ENCODE data around the gene SEL1L3.

DNA sequence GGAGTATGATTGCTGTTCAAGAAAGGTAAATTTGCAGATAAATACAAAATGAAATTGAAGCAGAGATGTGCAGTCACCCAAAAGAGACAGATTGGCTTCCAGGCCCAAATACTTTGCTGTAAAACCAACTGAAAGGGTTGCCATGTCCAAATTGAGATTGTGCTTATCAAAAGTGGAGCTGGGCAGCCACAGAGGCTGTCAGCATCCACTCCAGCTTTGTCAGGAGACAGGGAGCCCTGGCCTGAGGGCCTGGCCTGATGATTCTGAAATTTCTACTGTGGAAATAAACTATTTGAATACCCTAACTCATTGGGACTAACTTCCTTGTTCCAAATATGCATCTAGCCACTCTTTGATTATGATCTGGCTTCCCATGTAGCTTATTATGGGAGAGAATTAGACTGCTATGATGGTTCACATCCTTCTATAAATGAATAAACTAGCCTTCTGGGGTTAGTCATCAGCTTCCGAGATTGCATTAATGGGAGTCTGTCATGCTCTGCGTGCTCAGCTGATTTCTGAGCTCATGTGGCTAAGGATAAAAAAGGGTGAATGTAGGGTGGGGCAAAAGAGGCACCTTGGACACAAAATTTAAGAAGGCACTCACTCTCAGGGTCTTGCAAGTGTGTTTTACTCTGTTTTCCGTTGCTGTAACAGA is 158.9 kb downstream of the SEL1L3 start:
- TF ChIP-seq, protein P1, sequence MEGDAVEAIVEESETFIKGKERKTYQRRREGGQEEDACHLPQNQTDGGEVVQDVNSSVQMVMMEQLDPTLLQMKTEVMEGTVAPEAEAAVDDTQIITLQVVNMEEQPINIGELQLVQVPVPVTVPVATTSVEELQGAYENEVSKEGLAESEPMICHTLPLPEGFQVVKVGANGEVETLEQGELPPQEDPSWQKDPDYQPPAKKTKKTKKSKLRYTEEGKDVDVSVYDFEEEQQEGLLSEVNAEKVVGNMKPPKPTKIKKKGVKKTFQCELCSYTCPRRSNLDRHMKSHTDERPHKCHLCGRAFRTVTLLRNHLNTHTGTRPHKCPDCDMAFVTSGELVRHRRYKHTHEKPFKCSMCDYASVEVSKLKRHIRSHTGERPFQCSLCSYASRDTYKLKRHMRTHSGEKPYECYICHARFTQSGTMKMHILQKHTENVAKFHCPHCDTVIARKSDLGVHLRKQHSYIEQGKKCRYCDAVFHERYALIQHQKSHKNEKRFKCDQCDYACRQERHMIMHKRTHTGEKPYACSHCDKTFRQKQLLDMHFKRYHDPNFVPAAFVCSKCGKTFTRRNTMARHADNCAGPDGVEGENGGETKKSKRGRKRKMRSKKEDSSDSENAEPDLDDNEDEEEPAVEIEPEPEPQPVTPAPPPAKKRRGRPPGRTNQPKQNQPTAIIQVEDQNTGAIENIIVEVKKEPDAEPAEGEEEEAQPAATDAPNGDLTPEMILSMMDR (IDR thresholded peaks at IDR 0.05; ENCODE audit: insufficient read depth, low read length, poor library complexity, severe bottlenecking): no peak
- no peak for TF ChIP-seq EZH2phosphoT487 (conservative IDR thresholded peaks at IDR 0.05; ENCODE audit: low read length)

All from SU-DHL-6 (cell line).